ENCODE data around the gene DNHD1.
A peak's percentile ranks its signal among the peaks of the same experiment; 100 is the strongest.

DNHD1 gene

GRCh38 chr11:6553634-6554033 is 56.6 kb downstream of the DNHD1 start:
- Histone ChIP-seq H2AFZ (ENCODE audit: insufficient read depth, low read length, poor library complexity) (no peak overlapping the region), H3K9ac (ENCODE audit: low read length) (no peak overlapping the region), H2AK5ac (ENCODE audit: low read length) (no peak overlapping the region), H3K27me3 (ENCODE audit: insufficient read depth, low read length) (no peaks in the 10 kb centered on the region), H3K27ac (ENCODE audit: low read depth, low read length) (no peak overlapping the region), H2BK12ac (ENCODE audit: low read length) (no peak overlapping the region), H4K91ac (ENCODE audit: low read depth, low read length) (no peak overlapping the region), H3K36me3 (ENCODE audit: control insufficient read depth in 1 of 2, insufficient read depth in 2 of 2, low read length in 2 of 2) (no peaks in the 10 kb centered on the region), H2BK120ac (ENCODE audit: insufficient read depth, low read length, poor library complexity) (no peak overlapping the region), H3K4ac (ENCODE audit: low read depth, low read length) (no peak overlapping the region), H3K18ac (ENCODE audit: low read length) (no peak overlapping the region), H3K79me2 (ENCODE audit: control insufficient read depth, insufficient read depth, low read length, poor library complexity) (no peaks in the 10 kb centered on the region), H3K4me3 (ENCODE audit: low read depth, low read length) (no peak overlapping the region), H4K12ac (ENCODE audit: low read depth, low read length) (no peak overlapping the region), H3K23ac (ENCODE audit: low read length) (no peak overlapping the region), H2BK5ac (ENCODE audit: low read depth, low read length, poor library complexity) (no peak overlapping the region), H3K4me1 (ENCODE audit: control insufficient read depth in 1 of 2, insufficient read depth in 2 of 2, low read length in 2 of 2) (no peaks in the 10 kb centered on the region), H4K8ac (ENCODE audit: low read depth, low read length) (no peak overlapping the region), H3K9me3 (ENCODE audit: insufficient read depth, low read depth, low read length) (no peaks in the 10 kb centered on the region), H3K4me2 (ENCODE audit: low read length) (no peak overlapping the region), H3K14ac (ENCODE audit: low read length) (no peak overlapping the region), H3K79me1 (ENCODE audit: low read length) (no peaks in the 10 kb centered on the region)
- no peak for DNase-seq

GRCh38 chr11:6554828-6555706 is 58.0 kb downstream of the DNHD1 start:
- no peaks in the 10 kb centered on the region for H3K79me1 ChIP-seq (ENCODE audit: low read length)
- no peaks in the 10 kb centered on the region for H3K79me2 ChIP-seq (ENCODE audit: control insufficient read depth, insufficient read depth, low read length, poor library complexity)
- no peak overlapping the region for H2BK12ac ChIP-seq (ENCODE audit: low read length)
- no peak overlapping the region for H4K12ac ChIP-seq (ENCODE audit: low read depth, low read length)
- WGBS (ENCODE audit: extremely low coverage, insufficient coverage, insufficient read length): no CpG with 5 or more reads among the region's 5 CpGs
- H2AK5ac ChIP-seq (ENCODE audit: low read length): no peak overlapping the region
- H3K4ac ChIP-seq (ENCODE audit: low read depth, low read length): no peak overlapping the region
- no peaks in the 10 kb centered on the region for H3K4me1 ChIP-seq (ENCODE audit: control insufficient read depth in 1 of 2, insufficient read depth in 2 of 2, low read length in 2 of 2)
- H2BK5ac ChIP-seq (ENCODE audit: low read depth, low read length, poor library complexity): no peak overlapping the region
- H3K14ac ChIP-seq (ENCODE audit: low read length): no peak overlapping the region
- no peak overlapping the region for H3K18ac ChIP-seq (ENCODE audit: low read length)
- H3K4me2 ChIP-seq (ENCODE audit: low read length): no peak overlapping the region
- H4K91ac ChIP-seq (ENCODE audit: low read depth, low read length): no peak overlapping the region
- H3K9me3 ChIP-seq (ENCODE audit: insufficient read depth, low read depth, low read length): no peaks in the 10 kb centered on the region
- DNase-seq: no peak
- no peak overlapping the region for H3K9ac ChIP-seq (ENCODE audit: low read length)
- H3K36me3 ChIP-seq (ENCODE audit: control insufficient read depth in 1 of 2, insufficient read depth in 2 of 2, low read length in 2 of 2): no peaks in the 10 kb centered on the region
- H3K23ac ChIP-seq (ENCODE audit: low read length): no peak overlapping the region
- no peaks in the 10 kb centered on the region for H3K27me3 ChIP-seq (ENCODE audit: insufficient read depth, low read length)
- no peak overlapping the region for H3K27ac ChIP-seq (ENCODE audit: low read depth, low read length)
- no peak overlapping the region for H2BK120ac ChIP-seq (ENCODE audit: insufficient read depth, low read length, poor library complexity)
- H3K4me3 ChIP-seq (ENCODE audit: low read depth, low read length): no peak overlapping the region
- no peak overlapping the region for H2AFZ ChIP-seq (ENCODE audit: insufficient read depth, low read length, poor library complexity)
- H4K8ac ChIP-seq (ENCODE audit: low read depth, low read length): no peak overlapping the region

DNA sequence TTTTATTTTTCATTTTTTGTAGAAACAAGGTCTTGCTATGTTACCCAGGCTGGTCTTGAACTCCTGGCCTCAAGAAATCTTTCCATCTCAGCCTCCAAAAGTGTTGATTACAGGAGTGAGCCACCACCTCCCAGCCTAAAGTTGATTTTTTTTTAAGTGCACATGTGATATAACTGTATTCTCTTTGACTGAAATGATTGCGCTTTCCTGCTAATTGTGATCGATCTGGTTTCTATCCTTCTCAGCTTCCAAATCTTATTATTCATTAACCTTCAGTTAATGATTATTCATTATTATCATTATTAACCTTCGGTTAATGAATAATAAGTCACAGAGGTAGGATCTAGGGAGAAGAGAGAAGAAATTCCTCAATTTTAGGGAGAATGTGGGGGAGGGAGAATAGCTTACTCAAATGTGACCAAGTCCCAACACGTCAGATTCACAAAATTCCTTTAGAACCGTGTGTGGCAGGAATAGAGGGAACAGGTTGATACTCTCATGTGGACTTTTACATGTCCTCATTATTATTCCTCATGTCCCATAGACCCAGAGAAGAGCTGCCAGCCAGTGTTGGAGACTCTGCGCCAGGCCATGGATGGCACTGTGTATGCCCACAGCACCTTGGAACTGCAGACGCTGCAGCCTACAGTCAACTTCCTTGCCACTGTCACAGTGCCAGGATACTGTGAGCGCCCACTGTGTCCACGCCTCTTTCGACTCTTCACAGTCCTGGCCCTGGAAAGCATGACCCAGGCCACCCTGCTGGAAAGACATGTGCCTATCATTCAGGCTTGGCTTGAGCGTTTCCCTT is 59.3 kb downstream of the DNHD1 start:
- H3K18ac ChIP-seq (ENCODE audit: low read length): no peak overlapping the region
- H3K4ac ChIP-seq (ENCODE audit: low read depth, low read length): no peak overlapping the region
- no peak overlapping the region for H4K8ac ChIP-seq (ENCODE audit: low read depth, low read length)
- H3K4me3 ChIP-seq (ENCODE audit: low read depth, low read length): peak overlapping the region; percentile 42
- no peak overlapping the region for H2BK12ac ChIP-seq (ENCODE audit: low read length)
- no peak overlapping the region for H2BK120ac ChIP-seq (ENCODE audit: insufficient read depth, low read length, poor library complexity)
- no peak for DNase-seq
- no peak overlapping the region for H2AFZ ChIP-seq (ENCODE audit: insufficient read depth, low read length, poor library complexity)
- no peak overlapping the region for H3K27ac ChIP-seq (ENCODE audit: low read depth, low read length)
- H4K12ac ChIP-seq (ENCODE audit: low read depth, low read length): no peak overlapping the region
- no peak overlapping the region for H4K91ac ChIP-seq (ENCODE audit: low read depth, low read length)
- no peak overlapping the region for H3K14ac ChIP-seq (ENCODE audit: low read length)
- H3K9ac ChIP-seq (ENCODE audit: low read length): no peak overlapping the region
- H3K79me2 ChIP-seq (ENCODE audit: control insufficient read depth, insufficient read depth, low read length, poor library complexity): no peaks in the 10 kb centered on the region
- H2BK5ac ChIP-seq (ENCODE audit: low read depth, low read length, poor library complexity): no peak overlapping the region
- H3K36me3 ChIP-seq (ENCODE audit: control insufficient read depth in 1 of 2, insufficient read depth in 2 of 2, low read length in 2 of 2): no peaks in the 10 kb centered on the region
- no peaks in the 10 kb centered on the region for H3K9me3 ChIP-seq (ENCODE audit: insufficient read depth, low read depth, low read length)
- no peak overlapping the region for H3K23ac ChIP-seq (ENCODE audit: low read length)
- H3K4me2 ChIP-seq (ENCODE audit: low read length): no peak overlapping the region
- no peaks in the 10 kb centered on the region for H3K4me1 ChIP-seq (ENCODE audit: control insufficient read depth in 1 of 2, insufficient read depth in 2 of 2, low read length in 2 of 2)
- no CpG with 5 or more reads among the region's 11 CpGs for WGBS (ENCODE audit: extremely low coverage, insufficient coverage, insufficient read length)
- no peaks in the 10 kb centered on the region for H3K27me3 ChIP-seq (ENCODE audit: insufficient read depth, low read length)
- no peak overlapping the region for H2AK5ac ChIP-seq (ENCODE audit: low read length)
- H3K79me1 ChIP-seq (ENCODE audit: low read length): no peaks in the 10 kb centered on the region

GRCh38 chr11:6557063-6557462 is 60.0 kb downstream of the DNHD1 start:
- no CpG with 5 or more reads among the region's 11 CpGs for WGBS (ENCODE audit: extremely low coverage, insufficient coverage, insufficient read length)

More at GRCh38 chr11:6557063-6557462, 60.0 kb downstream of the DNHD1 start:
- Histone ChIP-seq H2BK12ac (ENCODE audit: low read length) (no peak overlapping the region), H3K4ac (ENCODE audit: low read depth, low read length) (no peak overlapping the region), H4K8ac (ENCODE audit: low read depth, low read length) (no peak overlapping the region), H3K36me3 (ENCODE audit: control insufficient read depth in 1 of 2, insufficient read depth in 2 of 2, low read length in 2 of 2) (no peaks in the 10 kb centered on the region), H3K79me2 (ENCODE audit: control insufficient read depth, insufficient read depth, low read length, poor library complexity) (no peaks in the 10 kb centered on the region), H3K18ac (ENCODE audit: low read length) (no peak overlapping the region), H3K9ac (ENCODE audit: low read length) (no peak overlapping the region), H4K12ac (ENCODE audit: low read depth, low read length) (no peak overlapping the region), H2AFZ (ENCODE audit: insufficient read depth, low read length, poor library complexity) (no peak overlapping the region), H3K9me3 (ENCODE audit: insufficient read depth, low read depth, low read length) (no peaks in the 10 kb centered on the region), H2BK5ac (ENCODE audit: low read depth, low read length, poor library complexity) (no peak overlapping the region), H3K79me1 (ENCODE audit: low read length) (no peaks in the 10 kb centered on the region), H3K4me3 (ENCODE audit: low read depth, low read length) (no peak overlapping the region), H3K4me2 (ENCODE audit: low read length) (no peak overlapping the region), H3K14ac (ENCODE audit: low read length) (no peak overlapping the region), H3K4me1 (ENCODE audit: control insufficient read depth in 1 of 2, insufficient read depth in 2 of 2, low read length in 2 of 2) (no peaks in the 10 kb centered on the region), H2BK120ac (ENCODE audit: insufficient read depth, low read length, poor library complexity) (no peak overlapping the region), H2AK5ac (ENCODE audit: low read length) (no peak overlapping the region), H3K27me3 (ENCODE audit: insufficient read depth, low read length) (no peaks in the 10 kb centered on the region), H3K23ac (ENCODE audit: low read length) (no peak overlapping the region), H4K91ac (ENCODE audit: low read depth, low read length) (no peak overlapping the region), H3K27ac (ENCODE audit: low read depth, low read length) (no peak overlapping the region)
- no peak for DNase-seq

Measured in trophoblast cell (in vitro differentiated cells and primary cell).